SK-N-SH (cell line): ENCODE data around the gene B3GALT2. TPM values are rescaled to one million over a fixed set of nuclear protein-coding genes. Genes with fewer than 3 reads are reported as not detected.
"Not testable (repeated sequence)": the region's sequence is repeated elsewhere in the genome, so short reads cannot be mapped to it uniquely, and the experiment has no call there.

Experiments
- CTCF ChIA-PET: fragments of 300-600, 350-600 bp; formaldehyde crosslinking; extraction: SDS; loops from one replicate; lab custom pipeline; 2021; lab: Yijun Ruan, JAX
- POLR2A ChIA-PET: fragments of 350-600 bp; sonication (Branson Sonifier 250); formaldehyde crosslinking; extraction: SDS; loops from one replicate; lab custom pipeline; 2020; ENCODE audit warnings: antibody characterized with exemption, inconsistent platforms; lab: Yijun Ruan, JAX
- DNase-seq: peaks from one replicate; pipeline ENCODE4 v3.0.0; 2012
- H2AFZ ChIP-seq: fragments of 200-600 bp; sonication (generic); 2 replicates; pipeline ENCODE4 v1.8.1; 2016; ENCODE audit warnings: antibody characterized with exemption, mild to moderate bottlenecking, low read depth
- H3F3A ChIP-seq: fragments of 200-600 bp; sonication (generic); replicated peaks from 2 replicates; pipeline ENCODE3; 2016; ENCODE audit warnings: antibody characterized with exemption, mild to moderate bottlenecking; ENCODE audit not compliant: insufficient read depth
- H3K27ac ChIP-seq, 2 experiments: fragments of 200-500 bp in 1 of 2; fragments of 200-600 bp in 1 of 2; sonication (Bioruptor generic) in 1 of 2; sonication (generic), shearing (Covaris generic) in 1 of 2; 2 replicates each; pipeline versions ENCODE4 v1.5.1 to v1.6.1; 2014 to 2016; ENCODE audit warnings: low read depth in 2 of 2, inconsistent platforms in 1 of 2, low read length in 1 of 2, mild to moderate bottlenecking in 1 of 2, mixed read lengths in 1 of 2
- H3K27me3 ChIP-seq: fragments of 200-600 bp; sonication (generic), shearing (Covaris generic); 2 replicates; pipeline ENCODE4 v1.6.1; 2016; ENCODE audit warnings: mixed run types; ENCODE audit not compliant: insufficient read depth
- H3K36me3 ChIP-seq, 2 experiments: fragments of 200-500 bp in 1 of 2; fragments of 200-600 bp in 1 of 2; sonication (Bioruptor generic) in 1 of 2; sonication (generic) in 1 of 2; replicated peaks in 1 of 2; 2 replicates each; pipeline versions ENCODE3 to v1.5.1; 2014 to 2016; ENCODE audit warnings: low read length in 1 of 2, mild to moderate bottlenecking in 1 of 2; ENCODE audit not compliant: insufficient read depth in 2 of 2, control insufficient read depth in 1 of 2
- H3K4me1 ChIP-seq, 2 experiments: fragments of 200-500 bp in 1 of 2; fragments of 200-600 bp in 1 of 2; sonication (Bioruptor generic) in 1 of 2; sonication (generic), shearing (Covaris generic) in 1 of 2; 2 replicates each; pipeline versions ENCODE4 v1.5.1 to v1.6.1; 2014 to 2016; ENCODE audit warnings: low read depth in 1 of 2, low read length in 1 of 2, mixed run types in 1 of 2; ENCODE audit not compliant: insufficient read depth in 2 of 2, control insufficient read depth in 1 of 2
- H3K4me2 ChIP-seq: fragments of 200-600 bp; sonication (generic), shearing (Covaris generic); 2 replicates; pipeline ENCODE4 v1.6.1; 2017; ENCODE audit warnings: mixed run types
- H3K4me3 ChIP-seq, 2 experiments: fragments of 200-500 bp in 1 of 2; fragments of 200-600 bp in 1 of 2; sonication (Bioruptor generic) in 1 of 2; sonication (generic), shearing (Covaris generic) in 1 of 2; 2 replicates each; pipeline versions ENCODE4 v1.5.1 to v1.8.1; 2014 to 2016; ENCODE audit warnings: low read depth in 2 of 2, inconsistent platforms in 1 of 2, low read length in 1 of 2, mild to moderate bottlenecking in 1 of 2, mixed read lengths in 1 of 2, moderate library complexity in 1 of 2
- H3K79me2 ChIP-seq: fragments of 200-600 bp; sonication (generic); 2 replicates; pipeline ENCODE4 v1.8.1; 2017; ENCODE audit warnings: mild to moderate bottlenecking; ENCODE audit not compliant: insufficient read depth
- H3K9ac ChIP-seq: fragments of 200-600 bp; sonication (generic); 2 replicates; pipeline ENCODE4 v1.6.1; 2017; ENCODE audit warnings: mixed run types
- H3K9me2 ChIP-seq: fragments of 200-600 bp; sonication (generic); 2 replicates; pipeline ENCODE4 v1.6.1; 2017; ENCODE audit warnings: mixed run types
- H3K9me3 ChIP-seq: fragments of 200-600 bp; sonication (generic); 2 replicates; pipeline ENCODE4 v1.6.1; 2017; ENCODE audit warnings: mixed run types, mild to moderate bottlenecking, moderate library complexity
- H4K20me1 ChIP-seq: fragments of 200-600 bp; sonication (generic); 2 replicates; pipeline ENCODE4 v1.6.1; 2017; ENCODE audit warnings: mild to moderate bottlenecking, mixed run types; ENCODE audit not compliant: insufficient read depth
- ELF1 ChIP-seq: IDR thresholded peaks from 2 replicates; pipeline ENCODE4 v1.4.0; 2012
- FOSL2 ChIP-seq: IDR thresholded peaks from 2 replicates; pipeline ENCODE4 v1.4.0; 2012; ENCODE audit warnings: low read depth, mild to moderate bottlenecking, moderate library complexity, borderline replicate concordance
- FOXJ3 ChIP-seq: sonication (generic); formaldehyde crosslinking; IDR thresholded peaks from 2 replicates; pipeline ENCODE4 v1.5.1; 2020; ENCODE audit warnings: mild to moderate bottlenecking, missing genetic modification reagents
- GABPA ChIP-seq: IDR thresholded peaks from 2 replicates; pipeline ENCODE4 v1.4.0; 2012; ENCODE audit warnings: low read depth, mild to moderate bottlenecking
- GATA2 ChIP-seq: sonication (generic); formaldehyde crosslinking; IDR thresholded peaks from 2 replicates; pipeline ENCODE4 v1.5.0; 2020; ENCODE audit warnings: mild to moderate bottlenecking, missing genetic modification reagents
- MEF2A ChIP-seq: IDR thresholded peaks from 2 replicates; pipeline ENCODE4 v1.4.0; 2012; ENCODE audit warnings: low read depth, borderline replicate concordance
- NFIC ChIP-seq: IDR thresholded peaks from 2 replicates; pipeline ENCODE4 v1.4.0; 2012; ENCODE audit warnings: borderline replicate concordance
- POLR2AphosphoS5 ChIP-seq: IDR thresholded peaks from 2 replicates; pipeline ENCODE4 v1.6.1; 2012; ENCODE audit warnings: low read depth, low read length
- RXRA ChIP-seq: IDR thresholded peaks from 2 replicates; pipeline ENCODE4 v1.4.0; 2012; ENCODE audit warnings: low read depth, mild to moderate bottlenecking, borderline replicate concordance
- SMC3 ChIP-seq: IDR thresholded peaks from 2 replicates; pipeline ENCODE4 v1.6.1; 2012; ENCODE audit warnings: low read depth, low read length, improper control_type of control experiment
- WGBS: methylation state at CpG from one replicate; pipeline ENCODE4 v1.1.6; 2017; ENCODE audit warnings: low lambda C conversion rate; 5-methylcytosine and 5-hydroxymethylcytosine counted together
- polyA plus RNA-seq, 3 experiments: library from polyadenylated mRNA; depleted of rRNA; stranded (reverse); fragments of >200 nt; gene quantifications; 2 replicates each; pipeline ENCODE4 v1.2.3, GENCODE V29; 2012
- TF ChIP-seq, protein P1 (sequence below): fragments of 150-350 bp; IDR thresholded peaks from 2 replicates; pipeline ENCODE4 v1.6.1; 2017; ENCODE audit warnings: antibody characterized with exemption, low read length, low read depth, borderline replicate concordance
- TF ChIP-seq, protein P2 (sequence below): IDR thresholded peaks from 2 replicates; pipeline ENCODE4 v1.6.1; 2012; ENCODE audit warnings: mild to moderate bottlenecking, low read depth, low read length, moderate library complexity
- TF ChIP-seq, protein P3 (sequence below): IDR thresholded peaks from 2 replicates; pipeline ENCODE4 v1.4.0; 2012; ENCODE audit warnings: low read depth, borderline replicate concordance

Gene B3GALT2
- polyA plus RNA-seq, 1 of the 3 experiments (the other 2 are of a cell fraction) = 0.23 TPM

DNA sequence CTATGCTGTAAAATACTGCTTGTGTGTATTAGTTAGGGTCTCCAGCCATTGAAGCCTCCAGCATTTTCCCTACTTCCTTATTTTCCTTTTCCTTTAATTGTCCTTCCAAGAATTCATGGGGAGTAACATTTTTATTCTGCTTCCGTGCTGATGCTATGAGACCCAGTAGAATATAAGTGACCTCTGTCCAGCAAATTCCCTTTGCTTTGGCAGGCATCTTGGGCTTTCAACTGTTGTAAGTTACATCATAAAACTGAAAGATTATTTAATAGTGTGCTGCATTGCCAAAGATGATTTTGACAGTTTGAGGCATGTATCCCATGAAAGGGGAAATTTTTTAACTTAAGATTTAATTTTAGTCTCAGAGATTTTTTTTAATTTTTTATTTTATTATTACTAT is 48.1 kb upstream of the B3GALT2 start:
- Histone ChIP-seq H3K27ac (no peak overlapping the region), H3K9me2 (no peaks in the 10 kb centered on the region), H3K4me2 (no peak overlapping the region), H3K9me3 (no peaks in the 10 kb centered on the region), H3K9ac (no peak overlapping the region), H3K79me2 (peaks cover 6% of the 10 kb centered on the region; the same call in 1 of the 2 replicates), H3F3A (no peaks in the 10 kb centered on the region), H2AFZ (no peak overlapping the region), H3K4me1 (no peaks in the 10 kb centered on the region), H3K27me3 (no peaks in the 10 kb centered on the region), H3K36me3 (peaks cover 41 to 52% of the 10 kb centered on the region in 2 experiments), H3K4me3 (no peak overlapping the region), H4K20me1 (no peaks in the 10 kb centered on the region)
- POLR2A ChIA-PET = no interaction called here
- no peak for DNase-seq
- CTCF ChIA-PET = no interaction called here
- TF ChIP-seq MEF2A (no peak), RXRA (no peak), POLR2AphosphoS5 (no peak), NFIC (no peak), FOXJ3 (no peak), ELF1 (no peak), GABPA (no peak), SMC3 (no peak), FOSL2 (no peak), GATA2 (no peak)
- TF ChIP-seq, protein P1, sequence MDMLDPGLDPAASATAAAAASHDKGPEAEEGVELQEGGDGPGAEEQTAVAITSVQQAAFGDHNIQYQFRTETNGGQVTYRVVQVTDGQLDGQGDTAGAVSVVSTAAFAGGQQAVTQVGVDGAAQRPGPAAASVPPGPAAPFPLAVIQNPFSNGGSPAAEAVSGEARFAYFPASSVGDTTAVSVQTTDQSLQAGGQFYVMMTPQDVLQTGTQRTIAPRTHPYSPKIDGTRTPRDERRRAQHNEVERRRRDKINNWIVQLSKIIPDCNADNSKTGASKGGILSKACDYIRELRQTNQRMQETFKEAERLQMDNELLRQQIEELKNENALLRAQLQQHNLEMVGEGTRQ = no peak
- TF ChIP-seq, protein P2, sequence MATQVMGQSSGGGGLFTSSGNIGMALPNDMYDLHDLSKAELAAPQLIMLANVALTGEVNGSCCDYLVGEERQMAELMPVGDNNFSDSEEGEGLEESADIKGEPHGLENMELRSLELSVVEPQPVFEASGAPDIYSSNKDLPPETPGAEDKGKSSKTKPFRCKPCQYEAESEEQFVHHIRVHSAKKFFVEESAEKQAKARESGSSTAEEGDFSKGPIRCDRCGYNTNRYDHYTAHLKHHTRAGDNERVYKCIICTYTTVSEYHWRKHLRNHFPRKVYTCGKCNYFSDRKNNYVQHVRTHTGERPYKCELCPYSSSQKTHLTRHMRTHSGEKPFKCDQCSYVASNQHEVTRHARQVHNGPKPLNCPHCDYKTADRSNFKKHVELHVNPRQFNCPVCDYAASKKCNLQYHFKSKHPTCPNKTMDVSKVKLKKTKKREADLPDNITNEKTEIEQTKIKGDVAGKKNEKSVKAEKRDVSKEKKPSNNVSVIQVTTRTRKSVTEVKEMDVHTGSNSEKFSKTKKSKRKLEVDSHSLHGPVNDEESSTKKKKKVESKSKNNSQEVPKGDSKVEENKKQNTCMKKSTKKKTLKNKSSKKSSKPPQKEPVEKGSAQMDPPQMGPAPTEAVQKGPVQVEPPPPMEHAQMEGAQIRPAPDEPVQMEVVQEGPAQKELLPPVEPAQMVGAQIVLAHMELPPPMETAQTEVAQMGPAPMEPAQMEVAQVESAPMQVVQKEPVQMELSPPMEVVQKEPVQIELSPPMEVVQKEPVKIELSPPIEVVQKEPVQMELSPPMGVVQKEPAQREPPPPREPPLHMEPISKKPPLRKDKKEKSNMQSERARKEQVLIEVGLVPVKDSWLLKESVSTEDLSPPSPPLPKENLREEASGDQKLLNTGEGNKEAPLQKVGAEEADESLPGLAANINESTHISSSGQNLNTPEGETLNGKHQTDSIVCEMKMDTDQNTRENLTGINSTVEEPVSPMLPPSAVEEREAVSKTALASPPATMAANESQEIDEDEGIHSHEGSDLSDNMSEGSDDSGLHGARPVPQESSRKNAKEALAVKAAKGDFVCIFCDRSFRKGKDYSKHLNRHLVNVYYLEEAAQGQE = no peak
- TF ChIP-seq, protein P3, sequence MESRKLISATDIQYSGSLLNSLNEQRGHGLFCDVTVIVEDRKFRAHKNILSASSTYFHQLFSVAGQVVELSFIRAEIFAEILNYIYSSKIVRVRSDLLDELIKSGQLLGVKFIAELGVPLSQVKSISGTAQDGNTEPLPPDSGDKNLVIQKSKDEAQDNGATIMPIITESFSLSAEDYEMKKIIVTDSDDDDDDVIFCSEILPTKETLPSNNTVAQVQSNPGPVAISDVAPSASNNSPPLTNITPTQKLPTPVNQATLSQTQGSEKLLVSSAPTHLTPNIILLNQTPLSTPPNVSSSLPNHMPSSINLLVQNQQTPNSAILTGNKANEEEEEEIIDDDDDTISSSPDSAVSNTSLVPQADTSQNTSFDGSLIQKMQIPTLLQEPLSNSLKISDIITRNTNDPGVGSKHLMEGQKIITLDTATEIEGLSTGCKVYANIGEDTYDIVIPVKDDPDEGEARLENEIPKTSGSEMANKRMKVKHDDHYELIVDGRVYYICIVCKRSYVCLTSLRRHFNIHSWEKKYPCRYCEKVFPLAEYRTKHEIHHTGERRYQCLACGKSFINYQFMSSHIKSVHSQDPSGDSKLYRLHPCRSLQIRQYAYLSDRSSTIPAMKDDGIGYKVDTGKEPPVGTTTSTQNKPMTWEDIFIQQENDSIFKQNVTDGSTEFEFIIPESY = no peak
- WGBS = 93% methylated on average over 1 of the region's 1 CpG

DNA sequence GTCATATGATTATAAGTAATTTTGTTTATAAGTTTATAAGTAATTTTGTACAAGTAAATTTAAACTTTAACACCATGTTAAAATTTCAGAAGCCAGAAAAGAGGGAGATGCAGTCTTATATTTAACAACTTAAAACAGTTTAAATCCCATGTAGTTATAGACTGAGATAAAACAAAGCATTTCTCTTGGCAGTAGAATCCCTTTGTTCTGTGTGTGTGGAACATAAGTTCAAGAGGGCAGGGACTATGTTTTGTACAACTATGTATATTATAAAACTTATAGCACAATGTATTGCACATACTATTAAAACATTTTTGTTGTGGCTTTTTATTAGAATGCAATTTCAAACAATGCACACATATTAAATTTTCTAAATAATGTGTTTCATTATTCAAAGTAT is 44.7 kb upstream of the B3GALT2 start:
- H3K9me3 ChIP-seq, H3K4me3 ChIP-seq, H2AFZ ChIP-seq, DNase-seq, H3F3A ChIP-seq, H3K27ac ChIP-seq, H3K9ac ChIP-seq, H3K9me2 ChIP-seq, POLR2A ChIA-PET, H3K4me1 ChIP-seq, H3K4me2 ChIP-seq, H3K27me3 ChIP-seq, H4K20me1 ChIP-seq: not testable (repeated sequence)
- Histone ChIP-seq H3K36me3 (peaks cover 27 to 40% of the 10 kb centered on the region in 2 experiments), H3K79me2 (peaks cover 12% of the 10 kb centered on the region; the same call in 1 of the 2 replicates)
- CTCF ChIA-PET = interaction anchor here (0.9 kb wide), 1 partner anchor 11 kb away, joined by 3 read pairs; no protein-coding TSS in a partner anchor
